ENCODE measurements around the gene SLC6A15. TPM values are rescaled to one million over a fixed set of nuclear protein-coding genes. Genes with fewer than 3 reads are reported as not detected.

The SLC6A15 gene
- total RNA-seq, 2 donors from 2014 or later: 0.56 TPM; not detected in 1

DNA sequence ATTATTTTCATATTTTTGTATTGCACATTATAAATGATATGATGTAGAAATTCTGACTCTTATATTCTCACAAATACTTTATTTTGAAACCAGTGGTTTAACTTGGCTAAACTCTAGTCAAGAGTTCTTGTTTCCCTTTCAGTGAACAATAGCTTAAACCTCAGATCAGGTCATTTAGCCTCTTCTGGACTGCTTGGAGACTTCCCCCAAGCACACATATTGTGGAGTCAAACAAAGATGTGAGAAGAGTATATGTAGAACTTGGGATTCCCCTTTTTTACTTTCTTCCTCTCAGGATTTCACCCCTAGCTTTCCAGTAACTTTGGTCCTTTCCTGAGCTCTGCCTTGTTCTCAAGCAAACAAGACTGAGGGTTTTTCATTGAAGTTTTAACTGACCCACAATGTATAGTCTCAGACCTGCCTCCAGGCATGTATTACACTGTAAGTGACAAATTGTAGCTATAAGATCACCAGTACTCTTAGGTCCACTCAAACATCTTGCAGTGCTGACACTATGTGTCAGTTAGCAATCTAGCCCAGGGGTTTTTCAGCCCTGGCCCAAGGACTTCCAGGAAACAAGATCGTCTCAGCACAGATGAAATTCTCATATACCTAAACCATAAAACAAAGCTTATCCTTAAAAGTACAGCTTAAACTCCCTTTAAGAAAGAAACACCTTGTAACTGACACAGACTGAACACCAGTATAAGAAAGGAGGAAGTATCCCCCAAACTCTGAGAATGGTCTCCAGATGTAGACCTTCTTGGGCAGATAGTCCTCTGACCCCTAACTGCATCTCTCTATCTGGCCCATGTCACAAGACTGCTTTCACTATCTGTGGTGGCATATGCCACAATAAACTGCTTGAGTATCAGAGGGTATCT lies 98.6 kb downstream of the SLC6A15 start:
- intact Hi-C loops (cut with DNase I): no loop called here
- DNase-seq (no peak), ATAC-seq (no peak)

DNA sequence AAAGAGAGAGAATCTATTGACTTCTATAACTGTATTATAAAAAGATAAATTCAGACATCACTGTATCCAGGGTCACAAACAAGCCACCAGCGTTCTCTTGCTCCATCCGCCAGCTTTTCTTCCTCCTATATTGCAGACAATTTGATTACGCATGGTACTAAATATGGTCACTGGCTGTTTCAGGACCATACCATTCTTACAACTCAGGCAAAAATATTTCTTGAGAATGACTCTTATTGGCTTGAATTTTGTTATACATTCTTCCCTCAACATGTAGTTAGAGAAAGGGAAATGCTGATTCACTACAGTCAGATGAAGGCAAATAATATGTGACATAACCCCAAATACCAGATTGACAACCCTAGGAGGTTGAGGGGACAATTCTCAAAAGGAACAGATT lies 101.3 kb downstream of the SLC6A15 start:
- ATAC-seq (no peak), DNase-seq (no peak)
- intact Hi-C loops (cut with DNase I): no loop called here

DNA sequence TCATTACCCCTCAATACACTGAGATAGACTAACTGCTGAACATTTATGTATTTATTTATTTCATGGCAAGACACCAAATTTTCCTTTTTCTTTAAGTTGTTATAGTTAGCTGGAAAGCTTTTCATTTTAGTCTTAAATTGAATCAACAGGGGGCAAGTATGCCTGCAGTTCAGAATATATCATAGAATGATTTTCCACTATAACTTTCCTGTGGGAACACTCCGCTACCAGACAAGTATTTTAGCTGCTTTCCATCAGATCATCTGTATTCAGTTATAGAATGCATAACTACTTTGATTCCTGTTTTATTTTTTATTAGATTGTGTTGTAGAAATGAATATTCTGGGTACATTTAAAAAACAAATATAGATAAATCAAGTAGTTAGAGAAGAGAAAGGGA lies 102.0 kb downstream of the SLC6A15 start:
- DNase-seq (no peak), ATAC-seq (no peak)
- intact Hi-C loops (cut with DNase I): no loop called here

Other genes starting within 250 kb of the SLC6A15 start
- not detected for gene TSPAN19, start 123.5 kb upstream of the SLC6A15 start, total RNA-seq
- under 1 TPM; 0.21 to 0.29 TPM for gene LRRIQ1, start 123.6 kb upstream of the SLC6A15 start, total RNA-seq

Data from left cardiac atrium (tissue), 4 donors.